Lower lobe of right lung (tissue), 2 donors: ENCODE data around the gene TNIK. TPM values are rescaled to one million over a fixed set of nuclear protein-coding genes. Genes with fewer than 3 reads are reported as not detected.

ENCODE experiments used
- ATAC-seq, 2 donors: fragments of 200-7000 bp; cut with Tn5 transposase; one replicate each; pipeline ENCODE4 v1.9.1; 2020 to 2022; ENCODE audit warnings: mild to moderate bottlenecking in 2 of 2, moderate library complexity in 2 of 2
- DNase-seq: peaks from one replicate; pipeline ENCODE4 v3.0.0-alpha.2; 2020
- H3K27ac ChIP-seq: fragments of 200-600 bp; one replicate; pipeline ENCODE4 v1.8.0; 2022
- H3K27me3 ChIP-seq: fragments of 200-600 bp; one replicate; pipeline ENCODE4 v1.8.0; 2022; ENCODE audit warnings: low read depth
- H3K36me3 ChIP-seq: fragments of 200-600 bp; one replicate; pipeline ENCODE4 v1.8.0; 2022; ENCODE audit warnings: mild to moderate bottlenecking
- H3K4me1 ChIP-seq: fragments of 200-600 bp; one replicate; pipeline ENCODE4 v1.8.0; 2022
- H3K4me3 ChIP-seq: fragments of 200-600 bp; one replicate; pipeline ENCODE4 v1.8.0; 2022; ENCODE audit warnings: mild to moderate bottlenecking
- H3K9me3 ChIP-seq: fragments of 200-600 bp; one replicate; pipeline ENCODE4 v1.8.0; 2022
- CTCF ChIP-seq: fragments of 200-600 bp; IDR thresholded peaks from one replicate; pipeline ENCODE4 v1.8.0; 2022; ENCODE audit warnings: antibody characterized with exemption, mild to moderate bottlenecking
- intact Hi-C: fragments of 100-400 bp; cut with DNase I; formaldehyde crosslinking; loops from one replicate; pipeline ENCODE4 v1.11.0; 2022
- total RNA-seq: library from RNA; stranded (reverse); fragmentation: NEBNext Ultra II Directional; extraction: Animal tissue kit (Norgen Biotek cat#: 25700); gene quantifications from one replicate; pipeline ENCODE4 v1.2.1, GENCODE V29; 2021
- donor health status: DM: no; HTN: yes; CAD: no; lungs with severe emphysema.

The TNIK gene
- total RNA-seq, 1 donor from 2014 or later = 29.3 TPM

GRCh38 chr3:171432548-171432947 is 27.7 kb downstream of the TNIK start:
- DNase-seq = no peak
- H3K27me3 ChIP-seq = no peaks in the 10 kb centered on the region
- no peaks in the 10 kb centered on the region for H3K9me3 ChIP-seq
- no peaks in the 10 kb centered on the region for H3K4me1 ChIP-seq
- H3K27ac ChIP-seq = no peak overlapping the region
- H3K36me3 ChIP-seq = no peaks in the 10 kb centered on the region
- intact Hi-C loops = no loop called here
- ATAC-seq = no peak
- no peak overlapping the region for H3K4me3 ChIP-seq
- no peak for TF ChIP-seq CTCF

DNA sequence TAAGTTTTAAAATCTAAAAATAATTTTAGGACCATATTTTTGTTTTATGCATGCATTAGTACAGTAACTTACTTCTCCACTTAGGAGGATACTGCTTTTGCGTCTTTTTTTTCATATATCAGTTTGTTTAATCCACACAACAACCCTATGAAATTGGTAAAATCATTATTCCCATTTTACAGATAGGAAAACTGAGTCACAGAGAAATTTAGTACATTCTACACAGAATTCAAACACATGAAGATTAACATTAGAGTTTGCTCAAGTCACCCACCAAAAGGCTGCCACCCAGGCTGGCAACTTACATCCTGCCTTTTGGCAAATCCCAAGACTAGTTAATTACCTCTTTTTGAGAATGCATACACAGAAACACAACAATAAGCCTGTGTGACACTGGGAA is 28.7 kb downstream of the TNIK start:
- DNase-seq (no peak), ATAC-seq (no peak)
- Histone ChIP-seq H3K9me3 (no peaks in the 10 kb centered on the region), H3K27ac (no peak overlapping the region), H3K4me1 (no peaks in the 10 kb centered on the region), H3K4me3 (no peak overlapping the region), H3K27me3 (no peaks in the 10 kb centered on the region), H3K36me3 (no peaks in the 10 kb centered on the region)
- intact Hi-C loops = no loop called here
- no peak for TF ChIP-seq CTCF

GRCh38 chr3:171430530-171430929 is 29.7 kb downstream of the TNIK start:
- no peak overlapping the region for H3K4me3 ChIP-seq
- TF ChIP-seq CTCF = no peak
- no peaks in the 10 kb centered on the region for H3K4me1 ChIP-seq
- no peaks in the 10 kb centered on the region for H3K27me3 ChIP-seq
- intact Hi-C loops = no loop called here
- H3K27ac ChIP-seq = no peak overlapping the region
- no peaks in the 10 kb centered on the region for H3K9me3 ChIP-seq
- no peaks in the 10 kb centered on the region for H3K36me3 ChIP-seq
- ATAC-seq (no peak), DNase-seq (no peak)

- DNase-seq (no peak), ATAC-seq (no peak)
- Histone ChIP-seq H3K36me3 (no peaks in the 10 kb centered on the region), H3K27me3 (no peaks in the 10 kb centered on the region), H3K9me3 (no peaks in the 10 kb centered on the region), H3K27ac (no peak overlapping the region), H3K4me3 (no peak overlapping the region), H3K4me1 (no peaks in the 10 kb centered on the region)
- no peak for TF ChIP-seq CTCF
- intact Hi-C loops = no loop called here
Measured at GRCh38 chr3:171429635-171430034, 30.6 kb downstream of the TNIK start.

GRCh38 chr3:171428892-171429291 is 31.3 kb downstream of the TNIK start:
- no peak for ATAC-seq
- Histone ChIP-seq H3K27ac (no peak overlapping the region), H3K4me1 (no peaks in the 10 kb centered on the region), H3K4me3 (no peak overlapping the region), H3K27me3 (no peaks in the 10 kb centered on the region), H3K9me3 (no peaks in the 10 kb centered on the region), H3K36me3 (no peaks in the 10 kb centered on the region)
- TF ChIP-seq CTCF = no peak
- intact Hi-C loops = no loop called here
- DNase-seq = no peak

DNA sequence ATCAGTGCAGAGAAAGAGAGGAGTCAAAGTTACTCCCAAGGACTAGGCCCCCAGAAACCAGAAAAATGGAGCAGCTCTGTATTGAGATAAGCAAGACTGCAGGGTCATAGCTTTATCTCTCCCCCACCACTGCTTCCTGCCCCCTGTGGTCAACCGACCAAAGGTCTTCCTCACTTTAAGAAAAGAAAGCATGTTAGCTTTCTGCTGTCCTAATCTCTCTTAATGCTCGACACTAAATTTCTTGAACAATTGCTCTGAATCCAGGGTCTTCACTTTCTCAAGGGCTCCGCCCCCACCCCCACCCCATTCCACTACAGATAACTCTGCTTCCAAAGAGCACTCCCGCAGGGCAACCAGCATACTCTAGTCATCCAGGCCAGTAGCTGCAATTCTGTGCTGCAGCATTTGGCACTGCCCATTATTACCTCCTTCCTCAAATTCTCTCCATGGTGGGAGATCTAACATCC is 31.9 kb downstream of the TNIK start:
- intact Hi-C loops = no loop called here
- Histone ChIP-seq H3K4me1 (no peaks in the 10 kb centered on the region), H3K27ac (no peak overlapping the region), H3K9me3 (no peaks in the 10 kb centered on the region), H3K27me3 (no peaks in the 10 kb centered on the region), H3K36me3 (no peaks in the 10 kb centered on the region), H3K4me3 (no peak overlapping the region)
- DNase-seq (no peak), ATAC-seq (no peak)
- TF ChIP-seq CTCF = no peak
